Neural cell (in vitro differentiated cells): ENCODE measurements around the gene RANBP10. TPM values are rescaled to one million over a fixed set of nuclear protein-coding genes. Genes with fewer than 3 reads are reported as not detected.
A peak's percentile ranks its signal among the peaks of the same experiment; 100 is the strongest.

Source experiments
- H2AFZ ChIP-seq: fragments of 200-600, 300-800 bp; sonication (generic), shearing (Covaris generic); 2 replicates; pipeline ENCODE4 v1.6.0; 2014; ENCODE audit warnings: low read depth, mild to moderate bottlenecking, antibody characterized with exemption, low read length, moderate library complexity
- H3F3A ChIP-seq: fragments of 200-600 bp; shearing (Covaris generic); 2 replicates; pipeline ENCODE4 v1.6.1; 2016; ENCODE audit warnings: mild to moderate bottlenecking, moderate library complexity, mixed read lengths, antibody characterized with exemption, low read length; ENCODE audit not compliant: insufficient read depth, poor library complexity, severe bottlenecking
- H3K27ac ChIP-seq: fragments of 200-600, 300-800 bp; sonication (generic), shearing (Covaris generic); 2 replicates; pipeline ENCODE4 v1.5.1; 2014; ENCODE audit warnings: mild to moderate bottlenecking, low read length, moderate library complexity
- H3K27me3 ChIP-seq: fragments of 300-800, 200-600 bp; sonication (generic), shearing (Covaris generic); 2 replicates; pipeline ENCODE4 v1.6.0; 2014; ENCODE audit warnings: mild to moderate bottlenecking, low read depth, low read length, moderate library complexity; ENCODE audit not compliant: insufficient read depth
- H3K36me3 ChIP-seq: fragments of 300-800, 200-600 bp; sonication (generic), shearing (Covaris generic); 2 replicates; pipeline ENCODE4 v1.5.1; 2014; ENCODE audit warnings: mild to moderate bottlenecking, antibody characterized with exemption, low read length, moderate library complexity; ENCODE audit not compliant: insufficient read depth
- H3K4me2 ChIP-seq: fragments of 300-800, 200-600 bp; sonication (generic), shearing (Covaris generic); 2 replicates; pipeline ENCODE4 v1.6.0; 2014; ENCODE audit warnings: mild to moderate bottlenecking, low read length
- H3K4me3 ChIP-seq: fragments of 300-800, 200-600 bp; sonication (generic), shearing (Covaris generic); 2 replicates; pipeline ENCODE4 v1.5.1; 2014; ENCODE audit warnings: mild to moderate bottlenecking, low read length, moderate library complexity
- H3K79me2 ChIP-seq: fragments of 200-600 bp; shearing (Covaris generic); replicated peaks from 2 replicates; pipeline ENCODE4 v1.6.0; 2014; ENCODE audit warnings: mild to moderate bottlenecking, low read length, moderate library complexity; ENCODE audit not compliant: insufficient read depth
- H3K9ac ChIP-seq: fragments of 300-800, 200-600 bp; sonication (generic), shearing (Covaris generic); 2 replicates; pipeline ENCODE4 v1.6.1; 2016; ENCODE audit warnings: mild to moderate bottlenecking, low read length, mixed read lengths
- H3K9me2 ChIP-seq: fragments of 200-600 bp; shearing (Covaris generic); 2 replicates; pipeline ENCODE4 v1.6.1; 2016; ENCODE audit warnings: mild to moderate bottlenecking, low read length, mixed read lengths; ENCODE audit not compliant: insufficient read depth
- H3K9me3 ChIP-seq: fragments of 200-600, 300-800 bp; sonication (generic), shearing (Covaris generic); 2 replicates; pipeline ENCODE4 v1.6.1; 2016; ENCODE audit warnings: mild to moderate bottlenecking, mixed run types, low read length, moderate library complexity, mixed read lengths
- H4K20me1 ChIP-seq: fragments of 200-600 bp; shearing (Covaris generic); 2 replicates; pipeline ENCODE4 v1.6.1; 2016; ENCODE audit warnings: mild to moderate bottlenecking, mixed run types; ENCODE audit not compliant: insufficient read depth
- CTCF ChIP-seq: fragments of 450-650 bp; IDR thresholded peaks from 2 replicates; pipeline ENCODE4 v1.5.1; 2014; ENCODE audit warnings: antibody characterized with exemption, mild to moderate bottlenecking, moderate library complexity; ENCODE audit not compliant: poor library complexity, severe bottlenecking
- EP300 ChIP-seq: fragments of 450-650 bp; conservative IDR thresholded peaks from 2 replicates; pipeline ENCODE4 v1.6.1; 2014; ENCODE audit warnings: antibody characterized with exemption, mild to moderate bottlenecking, moderate library complexity; ENCODE audit not compliant: poor library complexity, severe bottlenecking
- EZH2 ChIP-seq: fragments of 200-600, 300-800 bp; shearing (Covaris generic), sonication (generic); IDR thresholded peaks from 2 replicates; pipeline ENCODE4 v1.6.1; 2014; ENCODE audit warnings: antibody characterized with exemption, low read length, borderline replicate concordance, mild to moderate bottlenecking; ENCODE audit not compliant: insufficient read depth, poor library complexity, severe bottlenecking
- MXI1 ChIP-seq: fragments of 450-650 bp; conservative IDR thresholded peaks from 2 replicates; pipeline ENCODE4 v1.6.1; 2014; ENCODE audit warnings: antibody characterized with exemption, mild to moderate bottlenecking; ENCODE audit not compliant: poor library complexity, severe bottlenecking
- POLR2AphosphoS5 ChIP-seq: IDR thresholded peaks from 2 replicates; pipeline ENCODE4 v1.6.1; 2012
- RAD21 ChIP-seq: fragments of 450-650 bp; conservative IDR thresholded peaks from 2 replicates; pipeline ENCODE4 v1.6.1; 2014; ENCODE audit warnings: antibody characterized with exemption, mild to moderate bottlenecking, moderate library complexity
- REST ChIP-seq: IDR thresholded peaks from 2 replicates; pipeline ENCODE4 v1.6.1; 2012; ENCODE audit warnings: borderline replicate concordance
- SMC3 ChIP-seq: fragments of 450-650 bp; conservative IDR thresholded peaks from 2 replicates; pipeline ENCODE4 v1.6.1; 2014; ENCODE audit warnings: antibody characterized with exemption, mild to moderate bottlenecking, moderate library complexity; ENCODE audit not compliant: poor library complexity
- TAF1 ChIP-seq: IDR thresholded peaks from 2 replicates; pipeline ENCODE4 v1.6.1; 2012; ENCODE audit warnings: low read depth
- polyA plus RNA-seq: library from polyadenylated mRNA; depleted of rRNA; stranded (reverse); fragments of >200 nt; gene quantifications from 2 replicates; pipeline ENCODE4 v1.2.3, GENCODE V29; 2014

RANBP10 gene
- polyA plus RNA-seq, 1 donor from 2014 or later: 10.9 TPM

- no peaks in the 10 kb centered on the region for H4K20me1 ChIP-seq
- peak overlapping the region; percentile 41 for H2AFZ ChIP-seq
- peaks cover 33% of the 10 kb centered on the region for H3K79me2 ChIP-seq
- H3K9me2 ChIP-seq: no peaks in the 10 kb centered on the region
- peak overlapping the region; percentile 97 for H3K4me3 ChIP-seq
- H3K36me3 ChIP-seq: no peaks in the 10 kb centered on the region
- H3F3A ChIP-seq: no peaks in the 10 kb centered on the region
- H3K9ac ChIP-seq: peak overlapping the region; percentile 96
- TF ChIP-seq EP300 (no peak), MXI1 (no peak), TAF1 (peak; percentile 90), EZH2 (no peak), SMC3 (peak; percentile 47), RAD21 (peak; percentile 42), CTCF (peak; percentile 74), POLR2AphosphoS5 (peak; percentile 51), REST (peak; percentile 87)
- H3K9me3 ChIP-seq: no peaks in the 10 kb centered on the region
- peak overlapping the region; percentile 79 for H3K4me2 ChIP-seq
- peak overlapping the region; percentile 97 for H3K27ac ChIP-seq
- no peaks in the 10 kb centered on the region for H3K27me3 ChIP-seq
Measured at GRCh38 chr16:67842509-67843342, 36.4 kb upstream of the RANBP10 start.

GRCh38 chr16:67841816-67842508 is 35.6 kb upstream of the RANBP10 start, which contains the start of gene THAP11:
THAP11 (plus strand) TSS chr16:67842320; CDS start chr16:67842555, 235 bp downstream.
- TF ChIP-seq TAF1 (peak; percentile 33), RAD21 (no peak), EZH2 (no peak), SMC3 (peak; percentile 64), MXI1 (peak; percentile 75), CTCF (peak; percentile 98), EP300 (peak; percentile 18), POLR2AphosphoS5 (peak; percentile 38), REST (no peak)
- Histone ChIP-seq H3K9me3 (no peaks in the 10 kb centered on the region), H3K36me3 (no peaks in the 10 kb centered on the region), H3K9me2 (no peaks in the 10 kb centered on the region), H3K27me3 (no peaks in the 10 kb centered on the region), H3F3A (no peaks in the 10 kb centered on the region), H3K4me3 (peak within 1 kb of the TSS; percentile 97), H2AFZ (peak within 1 kb of the TSS; percentile 73), H4K20me1 (no peaks in the 10 kb centered on the region), H3K79me2 (peaks cover 26% of the 10 kb centered on the region), H3K4me2 (peak within 1 kb of the TSS; percentile 79), H3K27ac (peak within 1 kb of the TSS; percentile 97), H3K9ac (peak within 1 kb of the TSS; percentile 96)
